ENCODE results near the gene ZNF281. TPM values are rescaled to one million over a fixed set of nuclear protein-coding genes. Genes with fewer than 3 reads are reported as not detected.

The ZNF281 gene
- total and polyA plus RNA-seq, 2 donors = 10.7 to 19.1 TPM

Other genes with a start within 250 kb of the ZNF281 start
- gene KIF14, start 210.7 kb upstream of the ZNF281 start, total RNA-seq = 14.4 TPM
- gene KIF14, start 210.7 kb upstream of the ZNF281 start, polyA plus RNA-seq = 1.4 TPM

All from thymus (tissue), 2 donors.